GM23248 (cell line): ENCODE measurements around the gene SUN2.

Experiments used
- EZH2 ChIP-seq: fragments of 200-600 bp; sonication (generic); IDR thresholded peaks from 2 replicates; pipeline ENCODE4 v1.6.1; 2018; ENCODE audit warnings: antibody characterized with exemption, mild to moderate bottlenecking; ENCODE audit not compliant: insufficient read depth, poor library complexity, severe bottlenecking
- EZH2phosphoT487 ChIP-seq: fragments of 200-600 bp; sonication (generic); IDR thresholded peaks from 2 replicates; pipeline ENCODE4 v1.6.1; 2018; ENCODE audit warnings: antibody characterized with exemption, moderate library complexity, mild to moderate bottlenecking, low read depth; ENCODE audit not compliant: insufficient read depth

- TF ChIP-seq EZH2phosphoT487 (no peak), EZH2 (no peak)
Measured at GRCh38 chr22:38721551-38721950, 34.2 kb downstream of the SUN2 start.
